Measurements from ENCODE around the gene ADAMTS4. TPM values are rescaled to one million over a fixed set of nuclear protein-coding genes. Genes with fewer than 3 reads are reported as not detected.

Gene ADAMTS4
- total and polyA plus RNA-seq, 2 of the 4 experiments (the other 2 are of a cell fraction), result 0.39 to 0.72 TPM

- dilution Hi-C loops (cut with HindIII; ENCODE audit: low sequenced_read_pairs, unreplicated experiment) (no loop called here), in situ Hi-C loops (cut with MboI; ENCODE audit: low sequenced_read_pairs) (no loop called here), intact Hi-C loops (cut with micrococcal nuclease) (loop anchor here (1.0 kb wide), 3 partner anchors 33 to 190 kb away; no protein-coding TSS in a partner anchor)
- H3K4ac ChIP-seq (ENCODE audit: low read depth, low read length), result no peak overlapping the region
- no peak overlapping the region for H2BK15ac ChIP-seq (ENCODE audit: low read depth, low read length)
- no peaks in the 10 kb centered on the region for H3K9me3 ChIP-seq (ENCODE audit: control insufficient read depth, insufficient read depth, low read length)
- H3K4me2 ChIP-seq (ENCODE audit: low read depth, low read length), result no peak overlapping the region
- no peak overlapping the region for H3K18ac ChIP-seq (ENCODE audit: low read depth, low read length)
- 0 out of 2 replicates have a peak, but pooled peaks cover 4% of the 10 kb centered on the region for H3K9me1 ChIP-seq (ENCODE audit: insufficient read depth, low read length)
- no peak overlapping the region for H3K27ac ChIP-seq (ENCODE audit: insufficient read depth, low read length)
- H4K8ac ChIP-seq (ENCODE audit: low read depth in 2 of 2, low read length in 2 of 2), result no peak overlapping the region
- H3K23ac ChIP-seq (ENCODE audit: low read depth, low read length), result no peak overlapping the region
- H2AFZ ChIP-seq (replicated peaks; ENCODE audit: low read length, poor library complexity), result no peak overlapping the region
- H3K14ac ChIP-seq (replicated peaks; ENCODE audit: low read depth, low read length), result no peak overlapping the region
- ChIA-PET POLR2A (ENCODE audit: unreplicated experiment) (no interaction called here), CTCF (interaction anchor here (1.0 to 1.4 kb wide), 3 partner anchors 10 to 99 kb away, joined by 3 to 8 read pairs (median 6); partner anchors contain the start of genes NDUFS2 and TOMM40L)
- DNase-seq (no peak), ATAC-seq (ENCODE audit: low read depth) (no peak)
- 100% methylated on average over 1 of the region's 8 CpGs; no CpG with 5 or more reads in 1 of the 2 experiments for WGBS, 2 experiments (ENCODE audit: extremely low coverage in 2 of 2, insufficient read length in 1 of 2)
- no TSS peak for BruUV-seq (replicated peaks)
- no peaks in the 10 kb centered on the region for H3K79me1 ChIP-seq (ENCODE audit: low read depth in 1 of 2, low read length in 2 of 2)
- no peak overlapping the region for H3K9ac ChIP-seq (ENCODE audit: low read depth, low read length)
- H3K27me3 ChIP-seq (ENCODE audit: control insufficient read depth, insufficient read depth, low read length), result no peaks in the 10 kb centered on the region
- no peaks in the 10 kb centered on the region for H4K20me1 ChIP-seq (ENCODE audit: insufficient read depth, low read length)
- no peak overlapping the region for H2BK120ac ChIP-seq (ENCODE audit: low read depth, low read length)
- H2AK9ac ChIP-seq (replicated peaks; ENCODE audit: low read depth, low read length, poor library complexity), result no peak overlapping the region
- H4K5ac ChIP-seq (ENCODE audit: low read depth, low read length), result no peak overlapping the region
- no peak overlapping the region for H2AK5ac ChIP-seq (ENCODE audit: low read depth, low read length)
- no peak overlapping the region for H2BK20ac ChIP-seq (ENCODE audit: low read depth, low read length)
- peaks cover 4% of the 10 kb centered on the region; the same call in 1 of the 2 replicates for H3K4me1 ChIP-seq (ENCODE audit: control insufficient read depth, insufficient read depth, low read length)
- TF ChIP-seq ELK1 (IDR thresholded peaks at IDR 0.05; ENCODE audit: borderline replicate concordance, low read depth, low read length) (no peak), USF2 (IDR thresholded peaks at IDR 0.05; ENCODE audit: low read depth, low read length) (no peak)
- no peak overlapping the region for H2BK5ac ChIP-seq (ENCODE audit: low read depth, low read length, poor library complexity, severe bottlenecking)
- H3K4me3 ChIP-seq (ENCODE audit: insufficient read depth, low read depth, low read length), result no peak overlapping the region
- H3K56ac ChIP-seq (ENCODE audit: extremely low read depth, insufficient read depth, low read length), result no peak overlapping the region
- H4K91ac ChIP-seq (ENCODE audit: insufficient read depth, low read depth, low read length), result no peak overlapping the region
- H3K36me3 ChIP-seq (ENCODE audit: control insufficient read depth, insufficient read depth, low read length), result no peaks in the 10 kb centered on the region
These were observed 6.9 kb downstream of the ADAMTS4 start for GRCh38 chr1:161191971-161192370.

Data from IMR-90 (cell line).